ENCODE data around the gene NAA40.

DNA sequence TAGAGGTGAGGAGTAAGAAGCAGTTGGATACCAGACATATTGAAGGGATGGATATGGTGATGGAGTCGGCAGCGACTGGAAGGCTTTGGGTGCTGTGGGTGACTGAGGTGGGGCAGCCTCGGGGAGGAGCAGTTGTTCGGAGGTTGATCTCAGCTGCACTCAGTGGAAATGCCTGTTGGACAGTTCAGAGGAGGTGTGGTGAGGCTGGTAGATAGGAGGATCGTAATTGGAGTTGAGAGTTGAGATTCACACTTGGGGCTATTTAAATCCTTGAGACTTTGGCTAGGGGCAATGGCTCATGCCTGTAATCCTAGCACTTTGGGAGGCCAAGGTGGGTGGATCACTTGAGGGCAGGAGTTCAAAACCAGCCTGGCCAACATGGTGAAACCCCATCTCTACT is 54.3 kb downstream of the NAA40 start:
- TF ChIP-seq, protein P1, sequence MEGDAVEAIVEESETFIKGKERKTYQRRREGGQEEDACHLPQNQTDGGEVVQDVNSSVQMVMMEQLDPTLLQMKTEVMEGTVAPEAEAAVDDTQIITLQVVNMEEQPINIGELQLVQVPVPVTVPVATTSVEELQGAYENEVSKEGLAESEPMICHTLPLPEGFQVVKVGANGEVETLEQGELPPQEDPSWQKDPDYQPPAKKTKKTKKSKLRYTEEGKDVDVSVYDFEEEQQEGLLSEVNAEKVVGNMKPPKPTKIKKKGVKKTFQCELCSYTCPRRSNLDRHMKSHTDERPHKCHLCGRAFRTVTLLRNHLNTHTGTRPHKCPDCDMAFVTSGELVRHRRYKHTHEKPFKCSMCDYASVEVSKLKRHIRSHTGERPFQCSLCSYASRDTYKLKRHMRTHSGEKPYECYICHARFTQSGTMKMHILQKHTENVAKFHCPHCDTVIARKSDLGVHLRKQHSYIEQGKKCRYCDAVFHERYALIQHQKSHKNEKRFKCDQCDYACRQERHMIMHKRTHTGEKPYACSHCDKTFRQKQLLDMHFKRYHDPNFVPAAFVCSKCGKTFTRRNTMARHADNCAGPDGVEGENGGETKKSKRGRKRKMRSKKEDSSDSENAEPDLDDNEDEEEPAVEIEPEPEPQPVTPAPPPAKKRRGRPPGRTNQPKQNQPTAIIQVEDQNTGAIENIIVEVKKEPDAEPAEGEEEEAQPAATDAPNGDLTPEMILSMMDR (conservative IDR thresholded peaks at IDR 0.05; ENCODE audit: low read length) = no peak
- no peak for TF ChIP-seq EZH2phosphoT487 (IDR thresholded peaks at IDR 0.05; ENCODE audit: borderline replicate concordance)
